WERI-Rb-1 (cell line): ENCODE measurements around the gene ZNF618.

Experiments
- DNase-seq: peaks from one replicate; pipeline ENCODE4 v3.0.0-alpha.2; 2020
- H3K27ac ChIP-seq: fragments of 250-450 bp; sonication (Bioruptor Pico); 2 replicates; pipeline ENCODE4 v1.5.1; 2020; ENCODE audit warnings: mild to moderate bottlenecking, moderate library complexity
- H3K27me3 ChIP-seq: fragments of 250-450 bp; sonication (Bioruptor Pico); 2 replicates; pipeline ENCODE4 v1.5.1; 2021; ENCODE audit warnings: mild to moderate bottlenecking, low read depth, moderate library complexity; ENCODE audit not compliant: insufficient read depth, severe bottlenecking
- H3K36me3 ChIP-seq: fragments of 250-450 bp; sonication (Bioruptor Pico); 2 replicates; pipeline ENCODE4 v1.5.1; 2020; ENCODE audit warnings: mild to moderate bottlenecking, moderate library complexity
- H3K4me3 ChIP-seq: 2 replicates; pipeline ENCODE4 v1.5.1; 2011; ENCODE audit warnings: low read depth, mild to moderate bottlenecking, control low read depth, low read length
- H3K9me3 ChIP-seq: fragments of 250-450 bp; sonication (Bioruptor Pico); 2 replicates; pipeline ENCODE4 v1.5.1; 2021; ENCODE audit warnings: mild to moderate bottlenecking, moderate library complexity; ENCODE audit not compliant: severe bottlenecking
- TF ChIP-seq, protein P1 (sequence below): IDR thresholded peaks from 2 replicates; pipeline ENCODE4 v1.5.1; 2011; ENCODE audit warnings: low read depth, mild to moderate bottlenecking, control low read depth, inconsistent platforms, low read length

Gene ZNF618

GRCh38 chr9:114099669-114100270 lies 223.7 kb downstream of the ZNF618 start:
- peak overlapping the region; percentile 97 for H3K27ac ChIP-seq
- H3K4me3 ChIP-seq: peak overlapping the region; percentile 92
- peaks cover 33% of the 10 kb centered on the region for H3K36me3 ChIP-seq
- DNase-seq: peak; percentile 96
- H3K27me3 ChIP-seq: no peaks in the 10 kb centered on the region
- H3K9me3 ChIP-seq: peaks cover 21% of the 10 kb centered on the region
- TF ChIP-seq, protein P1, sequence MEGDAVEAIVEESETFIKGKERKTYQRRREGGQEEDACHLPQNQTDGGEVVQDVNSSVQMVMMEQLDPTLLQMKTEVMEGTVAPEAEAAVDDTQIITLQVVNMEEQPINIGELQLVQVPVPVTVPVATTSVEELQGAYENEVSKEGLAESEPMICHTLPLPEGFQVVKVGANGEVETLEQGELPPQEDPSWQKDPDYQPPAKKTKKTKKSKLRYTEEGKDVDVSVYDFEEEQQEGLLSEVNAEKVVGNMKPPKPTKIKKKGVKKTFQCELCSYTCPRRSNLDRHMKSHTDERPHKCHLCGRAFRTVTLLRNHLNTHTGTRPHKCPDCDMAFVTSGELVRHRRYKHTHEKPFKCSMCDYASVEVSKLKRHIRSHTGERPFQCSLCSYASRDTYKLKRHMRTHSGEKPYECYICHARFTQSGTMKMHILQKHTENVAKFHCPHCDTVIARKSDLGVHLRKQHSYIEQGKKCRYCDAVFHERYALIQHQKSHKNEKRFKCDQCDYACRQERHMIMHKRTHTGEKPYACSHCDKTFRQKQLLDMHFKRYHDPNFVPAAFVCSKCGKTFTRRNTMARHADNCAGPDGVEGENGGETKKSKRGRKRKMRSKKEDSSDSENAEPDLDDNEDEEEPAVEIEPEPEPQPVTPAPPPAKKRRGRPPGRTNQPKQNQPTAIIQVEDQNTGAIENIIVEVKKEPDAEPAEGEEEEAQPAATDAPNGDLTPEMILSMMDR: no peak

GRCh38 chr9:114100536-114100935 lies 224.4 kb downstream of the ZNF618 start:
- TF ChIP-seq, protein P1: no peak
- DNase-seq: no peak
- no peaks in the 10 kb centered on the region for H3K27me3 ChIP-seq
- H3K4me3 ChIP-seq: peak overlapping the region; percentile 92; the same call in 1 of the 2 replicates
- H3K9me3 ChIP-seq: peaks cover 21% of the 10 kb centered on the region
- H3K27ac ChIP-seq: peak overlapping the region; percentile 97
- H3K36me3 ChIP-seq: peaks cover 25% of the 10 kb centered on the region

GRCh38 chr9:114102484-114102883 lies 226.4 kb downstream of the ZNF618 start:
- Histone ChIP-seq H3K4me3 (no peak overlapping the region), H3K27me3 (no peaks in the 10 kb centered on the region), H3K9me3 (peaks cover 21% of the 10 kb centered on the region), H3K27ac (no peak overlapping the region), H3K36me3 (peaks cover 6% of the 10 kb centered on the region)
- TF ChIP-seq, protein P1: no peak
- DNase-seq: no peak

- Histone ChIP-seq H3K9me3 (peaks cover 21% of the 10 kb centered on the region), H3K27me3 (no peaks in the 10 kb centered on the region), H3K27ac (no peak overlapping the region), H3K36me3 (no peaks in the 10 kb centered on the region), H3K4me3 (no peak overlapping the region)
- TF ChIP-seq, protein P1: no peak
- DNase-seq: no peak
Observed at GRCh38 chr9:114105236-114105635, 229.1 kb downstream of the ZNF618 start.
